HS-27A (cell line): ENCODE results near the gene USP49.

Experiments used
- DNase-seq: peaks from one replicate; pipeline ENCODE4 v3.0.0-alpha.2; 2012; ENCODE audit warnings: low read depth, missing footprints

The USP49 gene

GRCh38 chr6:41929924-41930323 lies 34.7 kb upstream of the USP49 start:
- DNase-seq = no peak

GRCh38 chr6:41927253-41927652 lies 32.1 kb upstream of the USP49 start:
- no peak for DNase-seq

DNA sequence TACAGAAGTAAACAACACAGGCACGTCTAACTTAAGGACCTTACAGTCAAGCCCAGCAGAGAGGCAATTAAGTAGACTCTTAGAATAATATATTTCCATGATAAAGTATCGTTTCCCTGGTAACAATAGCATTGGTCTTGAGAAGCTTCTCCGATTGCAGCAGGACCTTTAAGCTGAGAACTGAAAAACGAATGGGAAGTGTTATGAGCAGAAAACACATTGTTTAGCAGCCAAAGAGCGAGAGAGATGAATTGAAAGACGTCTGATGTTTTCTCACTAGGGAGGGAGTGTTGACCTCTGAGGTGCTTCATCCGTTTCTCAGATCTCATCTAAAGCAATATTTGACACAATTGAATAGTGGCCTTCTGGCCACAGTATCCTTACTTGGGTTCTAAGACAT lies 27.0 kb upstream of the USP49 start:
- no peak for DNase-seq

DNA sequence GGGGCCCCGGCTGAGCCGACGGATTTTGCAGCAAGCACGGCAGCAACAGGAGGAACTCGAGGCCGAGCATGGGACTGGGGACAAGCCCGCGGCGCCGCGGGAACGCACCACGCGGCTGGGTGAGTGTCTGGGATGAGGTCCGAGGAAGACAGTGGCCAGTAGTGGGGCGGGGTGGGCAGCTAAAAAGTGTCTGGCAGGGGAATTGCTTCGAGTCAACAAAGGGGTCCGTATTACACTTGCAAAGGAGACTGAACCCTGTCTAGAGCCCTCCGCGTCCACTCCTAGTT lies 26.5 kb upstream of the USP49 start:
- no peak for DNase-seq

- peak; percentile 96 for DNase-seq
These were observed 25.9 kb upstream of the USP49 start, which contains the start of the genes BYSL and MED20 for GRCh38 chr6:41920921-41921711. BYSL (plus strand) TSS chr6:41921499; CDS start chr6:41921563, 64 bp downstream. MED20 (minus strand) TSS chr6:41921139; CDS start chr6:41921018, 121 bp downstream.

- DNase-seq = peak; percentile 96
These were observed 22.4 kb upstream of the USP49 start for GRCh38 chr6:41917528-41917927.

DNA sequence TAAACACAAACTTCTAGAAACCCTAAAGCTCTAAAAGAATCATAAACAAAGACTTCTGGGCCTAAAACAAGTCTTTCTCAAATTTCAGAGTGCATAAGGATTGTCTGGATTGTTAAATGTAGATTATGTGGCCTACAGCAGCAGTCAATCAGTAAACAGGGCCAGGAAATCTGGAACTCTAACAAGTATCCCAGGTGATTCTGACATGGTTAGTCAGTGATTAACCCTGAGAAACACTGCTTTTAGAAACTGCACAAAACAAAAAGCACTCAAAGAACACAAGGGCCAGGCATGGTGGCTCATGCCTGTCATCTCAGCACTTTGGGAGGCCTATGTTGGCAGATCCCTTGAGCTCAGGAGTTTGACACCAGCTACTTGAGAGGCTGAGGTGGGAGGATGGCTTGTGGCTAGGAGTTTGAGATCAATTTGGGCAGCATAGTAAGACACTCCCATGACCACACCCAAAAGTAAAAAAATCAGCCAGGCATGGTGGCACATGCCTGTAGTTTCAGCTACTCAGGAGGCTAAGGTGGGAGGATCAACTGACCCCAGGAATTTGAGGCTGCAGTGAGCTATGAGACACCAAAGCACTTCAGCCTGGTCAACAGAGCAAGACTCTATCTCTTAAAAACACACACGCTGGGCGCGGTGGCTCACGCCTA lies 19.8 kb upstream of the USP49 start:
- no peak for DNase-seq

- no peak for DNase-seq
These were observed 19.2 kb upstream of the USP49 start for GRCh38 chr6:41914343-41914742.

DNA sequence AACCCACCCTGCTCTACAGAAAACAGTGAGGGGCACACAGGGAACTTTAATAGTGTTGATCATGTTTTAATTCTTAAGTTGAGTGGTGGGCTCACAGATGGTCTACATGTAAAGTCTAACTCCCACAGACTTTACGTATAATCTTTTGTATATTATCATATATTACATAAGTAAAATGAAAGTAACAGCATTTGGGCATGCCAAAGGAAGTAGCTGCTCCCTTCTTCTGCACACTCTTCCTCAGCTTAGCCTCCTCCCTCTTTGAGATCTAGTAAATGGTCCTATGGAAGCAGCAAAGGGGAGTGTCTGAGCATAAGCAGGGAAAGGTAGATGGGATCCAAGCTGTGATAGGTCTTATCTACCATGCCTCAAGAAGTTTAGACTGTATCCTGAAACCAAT lies 14.6 kb upstream of the USP49 start:
- DNase-seq = no peak

DNA sequence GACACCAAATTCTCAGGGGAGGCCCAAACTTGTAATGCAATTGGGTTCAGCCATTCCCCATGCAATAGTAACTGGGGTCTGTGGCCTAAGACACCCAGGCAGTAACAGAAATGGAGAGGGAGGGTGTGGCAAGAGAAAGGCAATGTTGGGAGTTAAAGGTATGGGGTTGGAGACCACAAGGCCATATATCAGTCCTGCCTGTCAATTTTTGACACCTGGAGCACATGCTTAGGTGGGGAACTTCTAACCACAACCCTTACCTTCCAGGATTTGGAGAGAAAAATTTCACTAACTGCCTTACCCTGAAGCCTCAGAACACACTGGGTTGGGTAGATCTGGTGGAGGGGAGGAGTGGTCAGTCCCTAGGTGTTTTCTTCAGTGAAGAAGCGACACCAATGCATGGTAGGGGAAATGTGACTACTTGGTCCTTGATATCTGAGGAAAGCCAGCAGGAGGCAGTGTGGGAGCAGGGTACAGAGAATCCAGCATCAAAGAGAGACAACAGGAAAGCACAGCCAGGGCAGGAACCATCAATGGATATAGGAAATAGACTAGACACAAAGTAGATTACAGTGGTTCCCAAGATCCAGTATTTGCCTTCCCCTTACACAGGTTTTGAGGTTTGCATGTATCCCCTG lies 6.8 kb upstream of the USP49 start:
- no peak for DNase-seq

GRCh38 chr6:41900861-41901260 lies 5.7 kb upstream of the USP49 start:
- DNase-seq = no peak

GRCh38 chr6:41896281-41896680 lies 1.1 kb upstream of the USP49 start:
- no peak for DNase-seq

DNA sequence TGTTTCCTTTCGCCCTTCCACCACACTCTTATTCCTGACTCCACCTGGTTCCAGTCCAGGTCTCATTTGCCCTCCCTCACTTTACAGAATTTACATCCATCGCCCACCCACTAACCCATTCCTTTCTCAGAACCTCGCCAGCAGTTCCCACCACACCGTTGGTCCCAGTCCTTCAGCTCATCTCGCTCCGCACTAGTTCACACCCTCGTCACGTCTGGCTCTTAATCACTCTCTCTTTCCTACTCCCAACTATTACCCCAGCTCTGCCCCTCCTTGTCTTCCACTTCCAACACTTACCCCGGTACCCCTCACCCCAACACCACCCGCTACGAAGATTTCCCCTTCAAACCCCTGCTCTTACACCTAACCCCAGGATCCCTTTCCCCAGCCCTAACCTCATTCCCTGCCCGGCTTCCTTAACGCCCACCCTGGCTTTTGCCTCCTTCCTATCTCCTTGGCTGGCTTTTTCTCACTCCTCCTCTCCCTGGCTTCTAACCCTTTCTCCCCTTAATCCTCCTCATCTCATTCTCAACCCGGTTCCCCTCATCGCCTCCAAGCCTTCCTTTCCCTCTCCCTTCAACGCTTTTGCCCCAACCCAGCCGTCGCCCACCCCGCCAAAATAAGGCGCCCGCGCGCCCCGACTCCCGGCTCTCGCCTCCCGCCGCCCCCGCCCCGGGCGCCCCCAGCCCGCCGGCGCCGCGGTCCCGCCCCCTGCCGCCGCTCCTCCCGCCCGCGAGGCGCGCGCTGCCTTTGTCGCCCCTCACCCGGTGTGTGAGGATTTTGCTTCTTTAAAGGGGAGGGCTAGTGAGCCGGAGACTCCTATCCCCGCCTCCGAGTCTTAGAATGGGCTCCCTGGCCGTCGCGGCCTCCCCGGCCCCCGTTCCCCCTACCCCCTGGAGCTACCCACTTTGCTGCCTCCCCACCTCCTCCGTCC lies 542 bp downstream of the USP49 start:
- DNase-seq = no peak

DNA sequence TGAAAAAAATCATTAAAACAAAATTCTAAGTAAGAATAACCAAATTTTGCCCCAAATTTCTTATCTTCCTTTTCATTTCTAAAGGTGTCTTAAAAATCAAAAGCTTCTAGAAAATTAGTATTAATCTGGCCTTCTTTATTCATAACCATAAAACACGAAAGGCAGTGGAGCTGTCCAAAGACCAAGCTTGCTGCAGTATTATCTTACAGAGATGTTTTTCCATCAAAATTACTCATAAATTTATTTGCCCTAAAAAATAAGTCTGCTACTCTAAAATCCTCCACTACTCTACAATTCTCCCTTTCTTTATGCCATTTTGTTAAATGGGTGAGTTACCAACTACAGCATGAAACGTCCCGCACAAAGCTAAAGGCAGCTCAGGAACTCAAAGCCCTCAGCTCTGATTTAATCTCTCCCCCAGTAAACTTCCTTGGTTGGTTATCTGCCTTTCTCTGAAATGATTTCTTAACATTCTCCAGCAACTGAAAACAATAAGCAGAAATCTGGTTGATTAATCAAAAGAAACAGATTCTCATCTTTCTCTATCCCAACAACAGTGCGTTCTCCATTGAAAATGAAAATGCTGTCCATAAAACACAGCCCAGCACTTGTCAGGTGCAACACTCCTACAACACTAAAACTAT lies 2.1 kb downstream of the USP49 start:
- DNase-seq = no peak

DNA sequence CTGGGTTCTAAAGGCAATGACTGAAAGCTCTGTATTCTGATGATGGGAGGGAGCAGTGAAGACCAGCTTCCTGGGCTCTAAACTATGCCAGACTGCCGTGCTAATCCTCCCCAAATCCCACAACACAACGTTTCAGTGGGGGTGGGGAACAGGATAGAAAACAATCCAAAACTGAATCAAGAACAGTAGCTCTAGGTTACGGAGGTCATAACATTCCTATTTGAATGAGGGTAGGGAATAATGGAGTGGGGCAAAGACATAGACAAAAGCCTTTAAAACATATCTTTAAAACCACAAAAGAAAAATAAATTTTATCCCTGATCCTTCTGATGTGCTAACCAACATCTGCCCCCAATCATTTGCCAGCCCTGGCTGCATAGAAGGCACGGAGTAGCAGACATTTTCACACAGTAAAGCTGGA lies 7.8 kb downstream of the USP49 start:
- DNase-seq = no peak

DNA sequence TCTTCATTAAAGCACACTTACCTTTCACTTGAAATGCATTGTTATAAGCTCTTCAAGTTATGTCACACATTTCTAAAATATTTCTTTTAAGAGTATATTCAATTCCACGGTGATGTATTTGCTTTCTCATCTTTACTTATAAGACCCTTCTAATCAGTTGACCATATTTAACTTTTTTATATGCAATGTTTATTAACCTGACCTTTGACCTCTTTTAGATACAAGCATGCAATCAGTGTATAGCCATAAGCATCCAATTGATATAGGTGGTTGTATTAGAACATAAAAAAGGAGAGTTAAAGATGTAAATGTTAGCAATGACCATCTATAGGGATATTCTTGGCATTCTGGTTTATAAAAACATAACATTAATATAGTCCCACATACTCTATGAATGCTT lies 9.2 kb downstream of the USP49 start:
- DNase-seq = no peak

- no peak for DNase-seq
These were observed 10.2 kb downstream of the USP49 start for GRCh38 chr6:41884957-41885356.

DNA sequence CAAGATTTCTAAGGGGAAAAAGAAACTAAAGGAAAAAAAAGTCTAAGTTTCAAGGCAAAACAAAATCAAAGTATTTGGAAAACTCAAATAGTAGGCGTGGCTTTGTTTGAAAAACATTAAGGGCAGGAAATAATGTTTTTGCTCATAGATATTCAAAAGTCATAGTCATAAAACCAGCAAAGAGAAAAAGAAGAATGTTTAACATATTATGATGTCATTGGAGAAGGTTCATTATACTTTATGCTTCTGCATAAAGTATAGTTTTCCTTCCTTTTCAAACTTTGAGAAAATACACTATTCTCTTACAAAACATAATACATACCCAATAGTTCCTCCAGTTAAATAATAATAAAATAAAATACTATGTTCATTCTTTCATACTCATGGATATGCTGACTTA lies 13.7 kb downstream of the USP49 start:
- DNase-seq = no peak

DNA sequence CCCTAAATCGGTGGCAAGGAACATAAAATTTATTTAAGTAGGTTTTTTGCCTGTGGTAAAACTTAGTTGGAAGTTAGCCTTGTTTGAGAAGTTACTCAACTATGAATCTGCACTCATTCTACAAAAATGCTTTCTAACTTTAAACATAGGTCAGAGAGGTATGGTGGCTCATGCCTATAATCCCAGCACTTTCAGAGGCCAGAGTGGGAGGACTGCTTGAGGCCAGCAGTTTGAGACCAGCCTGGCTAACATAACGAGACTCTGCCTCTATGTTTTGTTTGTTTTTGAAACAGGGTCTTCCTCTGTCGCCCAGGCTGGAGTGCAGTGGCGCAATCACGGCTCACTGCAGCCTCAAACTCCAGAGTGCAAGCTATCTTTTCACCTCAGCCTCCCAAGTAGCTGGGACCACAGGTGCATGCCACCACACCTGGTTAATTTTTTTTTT lies 16.2 kb downstream of the USP49 start:
- no peak for DNase-seq

DNA sequence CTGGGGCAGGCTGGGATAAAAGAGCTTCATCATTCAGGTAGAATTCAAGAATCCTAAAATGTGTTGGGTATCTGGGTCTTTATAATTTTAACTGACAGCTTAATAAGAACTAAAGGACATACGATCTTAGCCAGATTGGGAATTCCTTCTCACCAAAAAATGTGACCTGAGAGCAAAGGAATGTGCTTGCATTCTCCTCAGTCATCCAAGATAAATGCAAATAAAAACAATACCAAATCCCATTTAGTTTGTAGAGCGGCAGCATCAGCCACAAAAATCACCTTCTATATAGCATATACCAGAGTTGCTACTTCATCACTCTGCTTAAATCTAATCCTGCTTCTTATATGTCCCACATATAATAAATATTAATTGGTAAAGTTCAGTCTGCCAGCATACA lies 16.9 kb downstream of the USP49 start:
- DNase-seq = peak; percentile 73

DNA sequence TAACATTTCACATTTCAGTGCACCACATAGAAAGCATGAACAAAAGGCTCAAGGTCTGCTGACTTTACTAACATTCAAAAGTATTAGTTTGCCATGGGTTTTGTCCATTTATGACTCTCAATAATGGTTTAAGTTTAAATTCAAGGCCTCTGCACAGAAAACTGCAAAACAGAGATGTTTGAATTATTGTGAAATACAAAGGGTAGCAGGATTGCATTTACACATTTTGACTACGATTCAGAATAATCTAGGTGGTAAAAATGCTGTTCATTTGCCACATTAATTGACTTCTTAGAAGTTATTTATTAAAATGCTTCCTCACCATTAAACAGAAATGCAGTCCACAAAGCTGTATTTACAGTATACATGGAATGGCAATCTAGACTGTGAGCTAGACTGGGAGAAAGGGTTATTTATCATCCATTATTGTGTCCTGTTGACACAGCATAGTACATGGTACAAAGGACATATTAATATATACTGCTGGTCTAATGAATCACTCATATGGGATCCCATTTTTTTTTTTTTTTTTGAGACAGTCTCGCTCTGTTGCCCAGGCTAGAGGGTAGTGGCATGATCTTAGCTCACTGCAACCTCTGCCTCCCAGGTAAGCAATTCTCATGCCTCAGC lies 18.0 kb downstream of the USP49 start:
- DNase-seq = no peak
